Endometrium (tissue), 2 donors: ENCODE data around the gene TUBGCP3.

ENCODE experiments used
- FAIRE-seq: peaks from 2 replicates; lab custom pipeline; 2012; peaks lifted over from hg19 to GRCh38; lab: Jason Lieb, UNC
- donor health status: control.
- donor health status: control.

The TUBGCP3 gene

GRCh38 chr13:112452380-112453206, 135.4 kb downstream of the TUBGCP3 start:
- no peak for FAIRE-seq

GRCh38 chr13:112451512-112452379, 136.2 kb downstream of the TUBGCP3 start:
- FAIRE-seq: no peak

GRCh38 chr13:112450904-112451240, 137.1 kb downstream of the TUBGCP3 start:
- FAIRE-seq: no peak

- FAIRE-seq: no peak
Observed at GRCh38 chr13:112450118-112450903, 137.6 kb downstream of the TUBGCP3 start.

- no peak for FAIRE-seq
Observed at GRCh38 chr13:112449545-112449930, 138.4 kb downstream of the TUBGCP3 start.

GRCh38 chr13:112448621-112449544, 139.1 kb downstream of the TUBGCP3 start:
- no peak for FAIRE-seq

- FAIRE-seq: no peak
Observed at GRCh38 chr13:112447761-112448603, 140.0 kb downstream of the TUBGCP3 start.

- FAIRE-seq: no peak
Observed at GRCh38 chr13:112447306-112447705, 140.6 kb downstream of the TUBGCP3 start.

GRCh38 chr13:112446867-112447266, 141.1 kb downstream of the TUBGCP3 start:
- no peak for FAIRE-seq

- FAIRE-seq: no peak
Observed at GRCh38 chr13:112446347-112446861, 141.5 kb downstream of the TUBGCP3 start.

GRCh38 chr13:112445411-112446271, 142.3 kb downstream of the TUBGCP3 start:
- FAIRE-seq: no peak

GRCh38 chr13:112444416-112445399, 143.2 kb downstream of the TUBGCP3 start:
- FAIRE-seq: no peak

GRCh38 chr13:112443995-112444311, 144.0 kb downstream of the TUBGCP3 start:
- no peak for FAIRE-seq

- FAIRE-seq: no peak
Observed at GRCh38 chr13:112443191-112443994, 144.6 kb downstream of the TUBGCP3 start.

GRCh38 chr13:112442483-112443090, 145.4 kb downstream of the TUBGCP3 start:
- FAIRE-seq: no peak

GRCh38 chr13:112441779-112442310, 146.1 kb downstream of the TUBGCP3 start:
- FAIRE-seq: no peak

- FAIRE-seq: no peak
Observed at GRCh38 chr13:112441226-112441625, 146.7 kb downstream of the TUBGCP3 start.
